GM23338 (cell line): ENCODE results near the gene PPARD.

Source experiments
- CREB1 ChIP-seq: fragments of 250-450 bp; sonication (Bioruptor Pico); IDR thresholded peaks from 2 replicates; pipeline ENCODE4 v1.5.0; 2020; ENCODE audit warnings: low read depth, mild to moderate bottlenecking, moderate library complexity
- ETS1 ChIP-seq: IDR thresholded peaks from 2 replicates; pipeline ENCODE4 v1.6.1; 2016; ENCODE audit warnings: antibody characterized with exemption
- EZH2 ChIP-seq: fragments of 200-600 bp; sonication (generic); IDR thresholded peaks from one replicate; pipeline ENCODE4 v1.8.0; 2017; ENCODE audit warnings: antibody characterized with exemption, mild to moderate bottlenecking, low read depth; ENCODE audit not compliant: unreplicated experiment
- EZH2phosphoT487 ChIP-seq: fragments of 200-600 bp; sonication (generic); IDR thresholded peaks from one replicate; pipeline ENCODE4 v1.8.1; 2018; ENCODE audit warnings: antibody characterized with exemption; ENCODE audit not compliant: unreplicated experiment
- JUNB ChIP-seq: IDR thresholded peaks from one replicate; pipeline ENCODE4 v1.6.1; 2016; ENCODE audit warnings: antibody characterized with exemption; ENCODE audit not compliant: unreplicated experiment
- NANOG ChIP-seq: IDR thresholded peaks from 2 replicates; pipeline ENCODE4 v1.6.1; 2016; ENCODE audit warnings: antibody characterized with exemption, borderline replicate concordance
- POLR2AphosphoS5 ChIP-seq: IDR thresholded peaks from 2 replicates; pipeline ENCODE4 v1.6.1; 2016; ENCODE audit warnings: antibody characterized with exemption, low read depth
- REST ChIP-seq: IDR thresholded peaks from one replicate; pipeline ENCODE4 v1.6.1; 2018; ENCODE audit warnings: antibody characterized with exemption; ENCODE audit not compliant: unreplicated experiment
- STAT1 ChIP-seq: IDR thresholded peaks from one replicate; pipeline ENCODE4 v1.6.1; 2016; ENCODE audit warnings: antibody characterized with exemption; ENCODE audit not compliant: unreplicated experiment
- ZNF114 ChIP-seq: fragments of 250-450 bp; sonication (Bioruptor Pico); IDR thresholded peaks from 2 replicates; pipeline ENCODE4 v1.5.0; 2020; ENCODE audit warnings: mild to moderate bottlenecking, moderate library complexity
- ZNF462 ChIP-seq: fragments of 250-450 bp; sonication (Bioruptor Pico); IDR thresholded peaks from 2 replicates; pipeline ENCODE4 v1.5.0; 2020; ENCODE audit warnings: mild to moderate bottlenecking, moderate library complexity
- TF ChIP-seq, protein P1 (sequence below), 2 experiments: fragments of 200-600 bp in 1 of 2; sonication (generic) in 1 of 2; conservative IDR thresholded peaks; 2 replicates each; pipeline versions ENCODE4 v1.5.1 to v1.6.1; 2016 to 2017; ENCODE audit warnings: antibody characterized with exemption in 2 of 2, low read depth in 2 of 2, mild to moderate bottlenecking in 2 of 2, moderate library complexity in 1 of 2

DNA sequence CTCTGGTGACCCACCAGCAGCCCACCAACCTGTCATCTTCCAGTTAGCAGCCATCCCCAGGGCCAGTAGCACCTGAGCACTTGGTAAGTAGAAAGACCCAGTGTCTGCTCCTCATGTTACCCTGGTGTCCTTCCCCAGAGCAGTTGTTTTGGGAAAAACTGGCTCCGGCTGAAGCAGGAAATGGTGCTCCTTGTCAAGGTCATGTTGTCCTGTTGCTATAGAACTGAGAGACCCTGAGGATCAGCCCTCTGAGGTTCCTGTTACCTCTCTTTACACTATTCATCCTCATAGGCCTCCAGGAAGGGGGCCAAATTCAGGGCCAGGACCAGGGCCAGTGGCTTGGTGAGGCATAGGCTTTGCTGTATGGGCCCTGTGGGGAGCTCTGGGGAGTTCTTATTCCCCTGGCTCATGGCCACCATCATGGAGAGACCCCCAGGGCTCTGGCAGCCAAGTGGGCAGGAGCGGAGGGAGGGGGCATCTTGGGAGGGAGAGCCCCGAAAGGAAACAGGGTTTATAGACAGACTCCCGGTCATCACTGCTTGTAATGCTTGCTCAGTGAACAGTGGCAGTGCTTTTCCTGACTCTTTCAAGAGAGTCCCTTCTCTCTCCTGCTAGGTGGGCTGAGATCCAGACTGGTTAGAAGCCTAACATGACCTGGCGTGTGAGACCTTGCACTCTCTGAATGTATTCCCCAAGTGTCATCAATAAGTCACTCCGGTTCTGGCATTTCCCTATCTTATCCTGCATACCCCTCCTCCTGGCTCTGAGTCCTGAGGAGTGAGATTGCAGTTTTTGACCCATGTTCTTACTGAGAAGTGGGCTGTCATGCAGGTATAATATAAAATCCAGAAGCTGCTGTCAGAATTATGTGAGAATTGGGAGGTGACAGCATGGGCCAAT, 50.7 kb downstream of the PPARD start:
- TF ChIP-seq EZH2 (no peak), NANOG (no peak), EZH2phosphoT487 (no peak), JUNB (no peak), POLR2AphosphoS5 (no peak), ZNF462 (CRISPR knock-in tag) (no peak), STAT1 (no peak), CREB1 (CRISPR knock-in tag) (no peak), ZNF114 (CRISPR knock-in tag) (no peak), REST (no peak), ETS1 (no peak)
- TF ChIP-seq, protein P1, sequence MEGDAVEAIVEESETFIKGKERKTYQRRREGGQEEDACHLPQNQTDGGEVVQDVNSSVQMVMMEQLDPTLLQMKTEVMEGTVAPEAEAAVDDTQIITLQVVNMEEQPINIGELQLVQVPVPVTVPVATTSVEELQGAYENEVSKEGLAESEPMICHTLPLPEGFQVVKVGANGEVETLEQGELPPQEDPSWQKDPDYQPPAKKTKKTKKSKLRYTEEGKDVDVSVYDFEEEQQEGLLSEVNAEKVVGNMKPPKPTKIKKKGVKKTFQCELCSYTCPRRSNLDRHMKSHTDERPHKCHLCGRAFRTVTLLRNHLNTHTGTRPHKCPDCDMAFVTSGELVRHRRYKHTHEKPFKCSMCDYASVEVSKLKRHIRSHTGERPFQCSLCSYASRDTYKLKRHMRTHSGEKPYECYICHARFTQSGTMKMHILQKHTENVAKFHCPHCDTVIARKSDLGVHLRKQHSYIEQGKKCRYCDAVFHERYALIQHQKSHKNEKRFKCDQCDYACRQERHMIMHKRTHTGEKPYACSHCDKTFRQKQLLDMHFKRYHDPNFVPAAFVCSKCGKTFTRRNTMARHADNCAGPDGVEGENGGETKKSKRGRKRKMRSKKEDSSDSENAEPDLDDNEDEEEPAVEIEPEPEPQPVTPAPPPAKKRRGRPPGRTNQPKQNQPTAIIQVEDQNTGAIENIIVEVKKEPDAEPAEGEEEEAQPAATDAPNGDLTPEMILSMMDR (conservative IDR thresholded peaks at IDR 0.05; ENCODE audit: low read depth in 2 of 2), result no peak
